PC-3 (cell line): ENCODE results near the gene RBPJ.

Source experiments
- CTCF ChIP-seq: fragments of 300-600 bp; sonication (generic); conservative IDR thresholded peaks from 2 replicates; pipeline ENCODE4 v1.5.1; 2017; ENCODE audit warnings: antibody characterized with exemption, low read depth, mild to moderate bottlenecking, low read length
- EZH2 ChIP-seq: fragments of 300-600 bp; sonication (generic); IDR thresholded peaks from one replicate; pipeline ENCODE4 v1.6.1; 2017; ENCODE audit warnings: antibody characterized with exemption, mild to moderate bottlenecking, low read length; ENCODE audit not compliant: unreplicated experiment
- EZH2phosphoT487 ChIP-seq: fragments of 300-600 bp; sonication (generic); IDR thresholded peaks from 2 replicates; pipeline ENCODE4 v1.6.1; 2018; ENCODE audit warnings: mild to moderate bottlenecking, antibody characterized with exemption, low read length, borderline replicate concordance

- no peak for TF ChIP-seq CTCF
- TF ChIP-seq EZH2phosphoT487, result no peak
- TF ChIP-seq EZH2, result no peak
These were observed 129.6 kb downstream of the RBPJ start for GRCh38 chr4:26450418-26450817.
